ENCODE measurements around the gene GRIK4. TPM values are rescaled to one million over a fixed set of nuclear protein-coding genes. Genes with fewer than 3 reads are reported as not detected.

Gene GRIK4
- polyA plus RNA-seq, 1 experiment: not detected

DNA sequence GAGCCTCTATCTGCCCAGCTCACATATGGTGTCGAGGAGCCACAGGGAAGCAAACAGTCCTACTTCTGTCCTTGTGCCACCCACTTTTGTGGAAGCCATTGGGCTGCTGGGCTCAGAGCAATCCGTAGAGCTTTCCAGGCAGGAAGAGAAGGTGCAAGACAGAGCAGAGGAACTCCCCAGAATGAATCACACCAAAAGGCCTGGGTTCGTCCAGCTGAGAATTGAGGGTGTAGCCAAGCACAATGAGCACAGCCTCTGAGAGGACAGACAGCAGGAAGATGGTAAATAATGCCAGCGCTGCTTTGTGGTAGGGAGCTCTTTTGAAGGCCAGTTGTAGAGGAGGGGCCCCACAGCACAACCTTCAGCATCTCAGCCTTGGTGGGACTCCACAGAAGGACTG is 237.8 kb downstream of the GRIK4 start:
- H3K36me3 ChIP-seq (ENCODE audit: control insufficient read depth, insufficient read depth, low read length): no peaks in the 10 kb centered on the region
- TF ChIP-seq, protein P1, sequence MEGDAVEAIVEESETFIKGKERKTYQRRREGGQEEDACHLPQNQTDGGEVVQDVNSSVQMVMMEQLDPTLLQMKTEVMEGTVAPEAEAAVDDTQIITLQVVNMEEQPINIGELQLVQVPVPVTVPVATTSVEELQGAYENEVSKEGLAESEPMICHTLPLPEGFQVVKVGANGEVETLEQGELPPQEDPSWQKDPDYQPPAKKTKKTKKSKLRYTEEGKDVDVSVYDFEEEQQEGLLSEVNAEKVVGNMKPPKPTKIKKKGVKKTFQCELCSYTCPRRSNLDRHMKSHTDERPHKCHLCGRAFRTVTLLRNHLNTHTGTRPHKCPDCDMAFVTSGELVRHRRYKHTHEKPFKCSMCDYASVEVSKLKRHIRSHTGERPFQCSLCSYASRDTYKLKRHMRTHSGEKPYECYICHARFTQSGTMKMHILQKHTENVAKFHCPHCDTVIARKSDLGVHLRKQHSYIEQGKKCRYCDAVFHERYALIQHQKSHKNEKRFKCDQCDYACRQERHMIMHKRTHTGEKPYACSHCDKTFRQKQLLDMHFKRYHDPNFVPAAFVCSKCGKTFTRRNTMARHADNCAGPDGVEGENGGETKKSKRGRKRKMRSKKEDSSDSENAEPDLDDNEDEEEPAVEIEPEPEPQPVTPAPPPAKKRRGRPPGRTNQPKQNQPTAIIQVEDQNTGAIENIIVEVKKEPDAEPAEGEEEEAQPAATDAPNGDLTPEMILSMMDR (IDR thresholded peaks at IDR 0.05; ENCODE audit: insufficient read depth, low read depth, low read length): no peak
- ChIA-PET POLR2A (no interaction called here), CTCF (no interaction called here)
- no peak overlapping the region for H3K4me3 ChIP-seq (ENCODE audit: low read depth, low read length)
- no peak for DNase-seq (ENCODE audit: low read depth)
- no peaks in the 10 kb centered on the region for H3K27me3 ChIP-seq (ENCODE audit: control insufficient read depth, insufficient read depth, low read length)

DNA sequence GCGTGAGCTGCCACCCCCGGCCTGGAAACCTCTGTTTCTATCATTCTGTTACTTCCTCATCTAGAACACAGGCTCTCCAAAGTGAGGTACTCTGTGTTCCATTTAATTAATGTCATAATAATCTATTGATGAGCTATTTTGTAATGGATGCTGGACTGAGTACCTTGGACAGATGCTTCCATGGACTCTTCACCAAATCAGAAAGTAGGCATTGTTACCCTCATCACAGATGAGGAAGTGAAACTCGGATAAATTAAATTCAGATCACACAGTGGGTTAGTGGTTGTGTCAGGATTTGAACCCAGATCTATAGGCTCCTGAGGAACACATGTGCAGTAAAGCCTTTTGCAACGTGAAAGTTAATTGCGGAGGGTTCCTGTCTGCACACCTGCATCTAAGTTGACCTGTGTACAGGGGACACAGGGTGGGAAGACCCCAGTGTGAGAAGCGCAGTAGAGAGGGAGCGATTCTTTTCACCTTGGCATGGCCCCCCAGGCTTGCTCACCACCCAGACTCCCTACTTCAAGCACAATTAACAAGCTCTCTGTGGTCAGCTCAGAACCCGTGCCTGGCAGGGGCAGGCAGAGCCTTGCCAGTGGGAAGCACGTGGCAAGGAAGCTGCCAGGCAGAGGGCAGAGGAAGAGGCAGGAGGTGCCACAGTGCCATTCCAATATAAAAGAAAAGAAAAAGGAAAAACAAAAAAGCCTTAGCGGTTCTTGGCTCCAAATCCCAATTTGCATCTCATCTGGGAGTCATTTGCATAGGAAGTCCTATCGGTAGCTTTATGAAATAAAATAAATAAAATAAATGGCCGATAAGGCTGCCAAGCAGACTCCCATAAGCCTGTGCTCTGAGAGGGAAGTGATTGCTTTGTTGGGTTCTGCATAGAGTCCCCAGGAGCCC is 239.3 kb downstream of the GRIK4 start:
- TF ChIP-seq, protein P1 (IDR thresholded peaks at IDR 0.05; ENCODE audit: insufficient read depth, low read depth, low read length): no peak
- no peak overlapping the region for H3K4me3 ChIP-seq (ENCODE audit: low read depth, low read length)
- no peaks in the 10 kb centered on the region for H3K36me3 ChIP-seq (ENCODE audit: control insufficient read depth, insufficient read depth, low read length)
- CTCF ChIA-PET: no interaction called here
- DNase-seq (ENCODE audit: low read depth): no peak
- POLR2A ChIA-PET: no interaction called here
- H3K27me3 ChIP-seq (ENCODE audit: control insufficient read depth, insufficient read depth, low read length): no peaks in the 10 kb centered on the region

DNA sequence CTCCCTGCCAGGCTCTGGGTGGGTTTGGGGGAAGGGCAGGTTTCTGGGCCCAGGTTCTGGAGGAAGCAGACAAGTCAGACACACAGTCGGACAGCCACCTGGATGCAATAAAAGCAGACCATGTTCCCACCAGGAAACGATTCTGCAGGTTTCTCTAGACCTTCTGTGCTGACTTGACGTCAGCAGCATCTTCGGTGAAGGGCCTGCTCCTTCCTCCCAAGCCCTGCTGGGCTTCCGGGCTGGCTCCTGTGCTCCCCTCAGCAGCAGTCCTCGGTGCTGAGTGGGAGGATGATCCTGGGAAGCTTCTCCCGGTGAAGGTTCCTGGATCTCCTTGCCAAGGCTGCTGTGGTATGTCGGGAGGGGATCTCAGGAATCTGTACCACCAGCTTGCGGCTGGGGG is 240.0 kb downstream of the GRIK4 start:
- DNase-seq (ENCODE audit: low read depth): no peak
- Histone ChIP-seq H3K4me3 (ENCODE audit: low read depth, low read length) (no peak overlapping the region), H3K27me3 (ENCODE audit: control insufficient read depth, insufficient read depth, low read length) (no peaks in the 10 kb centered on the region), H3K36me3 (ENCODE audit: control insufficient read depth, insufficient read depth, low read length) (no peaks in the 10 kb centered on the region)
- TF ChIP-seq, protein P1 (IDR thresholded peaks at IDR 0.05; ENCODE audit: insufficient read depth, low read depth, low read length): no peak
- ChIA-PET POLR2A (no interaction called here), CTCF (no interaction called here)

DNA sequence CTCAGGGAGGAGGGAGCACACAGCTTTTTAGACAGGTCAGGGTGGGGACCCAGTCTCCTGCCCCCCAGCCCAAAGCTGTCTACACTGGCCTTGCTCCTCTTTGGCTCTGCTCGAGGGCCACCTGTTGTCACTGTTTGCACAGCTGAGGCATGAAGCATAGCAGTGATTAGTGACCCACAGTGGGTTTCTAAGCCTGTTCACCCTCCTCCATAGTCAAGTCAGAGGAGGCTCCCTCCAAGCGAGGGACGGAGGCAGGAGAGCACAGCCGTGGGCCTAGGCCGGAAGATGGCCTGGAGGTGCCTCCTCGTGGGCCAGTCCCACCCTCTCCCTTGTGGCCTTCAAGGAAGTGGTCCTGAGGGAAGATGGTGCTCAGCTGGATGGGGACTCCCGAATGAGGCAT is 241.1 kb downstream of the GRIK4 start:
- no peak for DNase-seq (ENCODE audit: low read depth)
- CTCF ChIA-PET: no interaction called here

DNA sequence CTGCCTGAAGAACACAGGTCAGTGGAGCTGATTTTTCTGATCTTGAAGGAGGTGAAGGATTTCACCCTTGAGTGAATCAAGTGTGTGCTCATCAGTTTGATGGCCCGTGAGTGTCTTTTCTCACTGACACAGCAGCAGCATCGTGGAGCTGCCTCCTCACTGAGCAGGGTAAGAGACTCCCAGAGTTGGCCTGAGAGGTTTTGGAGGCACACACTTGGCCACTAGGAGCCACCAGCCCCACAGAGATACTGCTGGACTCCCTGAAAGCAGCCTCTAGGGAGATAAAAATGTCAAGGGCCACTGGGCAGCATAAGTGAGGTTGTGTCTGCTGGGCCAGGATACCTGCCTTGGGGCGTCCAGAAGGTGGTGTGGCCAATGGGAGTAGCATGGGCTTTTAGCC is 245.4 kb downstream of the GRIK4 start:
- ChIA-PET CTCF (no interaction called here), POLR2A (no interaction called here)
- no peaks in the 10 kb centered on the region for H3K27me3 ChIP-seq (ENCODE audit: control insufficient read depth, insufficient read depth, low read length)
- no peaks in the 10 kb centered on the region for H3K36me3 ChIP-seq (ENCODE audit: control insufficient read depth, insufficient read depth, low read length)
- H3K4me3 ChIP-seq (ENCODE audit: low read depth, low read length): no peak overlapping the region
- TF ChIP-seq, protein P1 (IDR thresholded peaks at IDR 0.05; ENCODE audit: insufficient read depth, low read depth, low read length): no peak
- no peak for DNase-seq (ENCODE audit: low read depth)

More for the DNA sequence above, 241.1 kb downstream of the GRIK4 start:
- TF ChIP-seq, protein P1 (IDR thresholded peaks at IDR 0.05; ENCODE audit: insufficient read depth, low read depth, low read length): no peak
- Histone ChIP-seq H3K27me3 (ENCODE audit: control insufficient read depth, insufficient read depth, low read length) (no peaks in the 10 kb centered on the region), H3K36me3 (ENCODE audit: control insufficient read depth, insufficient read depth, low read length) (no peaks in the 10 kb centered on the region), H3K4me3 (ENCODE audit: low read depth, low read length) (no peak overlapping the region)
- POLR2A ChIA-PET: no interaction called here

All from BJ (cell line).